ENCODE results near the gene TTC9C.

The TTC9C gene

GRCh38 chr11:62705880-62706849 is 22.1 kb upstream of the TTC9C start:
- H3K9me3 Mint-ChIP-seq = no peaks in the 10 kb centered on the region
- H3K4me3 Mint-ChIP-seq = peak overlapping the region; percentile 96
- H3K27ac Mint-ChIP-seq = peak overlapping the region; percentile 95
- peaks cover 31% of the 10 kb centered on the region for H3K4me1 Mint-ChIP-seq
- H3K36me3 Mint-ChIP-seq = no peaks in the 10 kb centered on the region
- DNase-seq (ENCODE audit: low spot score in 2 of 2) = peak; percentile 89 to 91
- peak; percentile 70 for ATAC-seq (ENCODE audit: low read depth)
- H3K27me3 Mint-ChIP-seq = no peaks in the 10 kb centered on the region

GRCh38 chr11:62706850-62707247 is 21.4 kb upstream of the TTC9C start:
- DNase-seq (ENCODE audit: low spot score in 2 of 2) (no peak), ATAC-seq (ENCODE audit: low read depth) (no peak)
- no peaks in the 10 kb centered on the region for H3K27me3 Mint-ChIP-seq
- no peaks in the 10 kb centered on the region for H3K9me3 Mint-ChIP-seq
- peak overlapping the region; percentile 95 for H3K27ac Mint-ChIP-seq
- peak overlapping the region; percentile 96 for H3K4me3 Mint-ChIP-seq
- peaks cover 31% of the 10 kb centered on the region for H3K4me1 Mint-ChIP-seq
- no peaks in the 10 kb centered on the region for H3K36me3 Mint-ChIP-seq

GRCh38 chr11:62707277-62707861 is 20.9 kb upstream of the TTC9C start, which contains the start of the genes BSCL2 and GNG3:
Gene BSCL2, minus strand, starts transcription at chr11:62707424. Its CDS starts 229 bp downstream, at chr11:62707195.
Gene GNG3, plus strand, starts transcription at chr11:62707676. Its CDS starts 620 bp downstream, at chr11:62708296.
- peaks cover 3% of the 10 kb centered on the region for H3K36me3 Mint-ChIP-seq
- ATAC-seq (ENCODE audit: low read depth) (no peak), DNase-seq (ENCODE audit: low spot score in 2 of 2) (peak in 1 of 2 donors; percentile 27)
- H3K27me3 Mint-ChIP-seq = no peaks in the 10 kb centered on the region
- H3K4me3 Mint-ChIP-seq = peak within 1 kb of the TSS; percentile 96
- no peaks in the 10 kb centered on the region for H3K9me3 Mint-ChIP-seq
- H3K27ac Mint-ChIP-seq = peak within 1 kb of the TSS; percentile 95
- H3K4me1 Mint-ChIP-seq = peaks cover 34% of the 10 kb centered on the region

- no peak for ATAC-seq (ENCODE audit: low read depth)
- Mint-ChIP-seq H3K4me3 (peak overlapping the region; percentile 89), H3K9me3 (no peaks in the 10 kb centered on the region), H3K36me3 (peaks cover 5% of the 10 kb centered on the region), H3K27ac (peak overlapping the region; percentile 93), H3K27me3 (no peaks in the 10 kb centered on the region), H3K4me1 (peaks cover 36% of the 10 kb centered on the region)
- DNase-seq (ENCODE audit: low spot score in 2 of 2) = peak in 1 of 2 donors; percentile 22
These were observed 19.9 kb upstream of the TTC9C start for GRCh38 chr11:62708392-62708791.

GRCh38 chr11:62708793-62709192 is 19.5 kb upstream of the TTC9C start:
- Mint-ChIP-seq H3K9me3 (no peaks in the 10 kb centered on the region), H3K4me3 (peak overlapping the region; percentile 89), H3K27ac (peak overlapping the region; percentile 93), H3K27me3 (no peaks in the 10 kb centered on the region), H3K4me1 (peaks cover 37% of the 10 kb centered on the region), H3K36me3 (peaks cover 7% of the 10 kb centered on the region)
- DNase-seq (ENCODE audit: low spot score in 2 of 2) (no peak), ATAC-seq (ENCODE audit: low read depth) (no peak)

- H3K9me3 Mint-ChIP-seq = no peaks in the 10 kb centered on the region
- DNase-seq (ENCODE audit: low spot score in 2 of 2) = peak; percentile 88 to 96
- peaks cover 40% of the 10 kb centered on the region for H3K4me1 Mint-ChIP-seq
- peak overlapping the region; percentile 89 for H3K4me3 Mint-ChIP-seq
- H3K27me3 Mint-ChIP-seq = no peaks in the 10 kb centered on the region
- ATAC-seq (ENCODE audit: low read depth) = peak; percentile 79
- H3K36me3 Mint-ChIP-seq = peaks cover 10% of the 10 kb centered on the region
- peak overlapping the region; percentile 93 for H3K27ac Mint-ChIP-seq
These were observed 18.9 kb upstream of the TTC9C start for GRCh38 chr11:62709247-62710000.

GRCh38 chr11:62710001-62710345 is 18.3 kb upstream of the TTC9C start:
- Mint-ChIP-seq H3K27me3 (no peaks in the 10 kb centered on the region), H3K4me3 (peak overlapping the region; percentile 89), H3K36me3 (peaks cover 10% of the 10 kb centered on the region), H3K9me3 (no peaks in the 10 kb centered on the region), H3K4me1 (peaks cover 40% of the 10 kb centered on the region), H3K27ac (peak overlapping the region; percentile 93)
- no peak for DNase-seq (ENCODE audit: low spot score in 2 of 2)
- ATAC-seq (ENCODE audit: low read depth) = no peak

- DNase-seq (ENCODE audit: low spot score in 2 of 2) (no peak), ATAC-seq (ENCODE audit: low read depth) (no peak)
- peaks cover 23% of the 10 kb centered on the region for H3K36me3 Mint-ChIP-seq
- H3K27ac Mint-ChIP-seq = peak overlapping the region; percentile 73
- H3K4me3 Mint-ChIP-seq = no peak overlapping the region
- no peaks in the 10 kb centered on the region for H3K9me3 Mint-ChIP-seq
- H3K27me3 Mint-ChIP-seq = no peaks in the 10 kb centered on the region
- peaks cover 26% of the 10 kb centered on the region for H3K4me1 Mint-ChIP-seq
These were observed 15.9 kb upstream of the TTC9C start for GRCh38 chr11:62712276-62712812.

GRCh38 chr11:62712861-62713260 is 15.4 kb upstream of the TTC9C start:
- no peaks in the 10 kb centered on the region for H3K9me3 Mint-ChIP-seq
- H3K27ac Mint-ChIP-seq = peak overlapping the region; percentile 73
- H3K36me3 Mint-ChIP-seq = peaks cover 24% of the 10 kb centered on the region
- H3K27me3 Mint-ChIP-seq = no peaks in the 10 kb centered on the region
- no peak for ATAC-seq (ENCODE audit: low read depth)
- no peak for DNase-seq (ENCODE audit: low spot score in 2 of 2)
- H3K4me3 Mint-ChIP-seq = no peak overlapping the region
- H3K4me1 Mint-ChIP-seq = peaks cover 21% of the 10 kb centered on the region

GRCh38 chr11:62713343-62713742 is 14.9 kb upstream of the TTC9C start:
- Mint-ChIP-seq H3K27me3 (no peaks in the 10 kb centered on the region), H3K36me3 (peaks cover 28% of the 10 kb centered on the region), H3K9me3 (no peaks in the 10 kb centered on the region), H3K4me1 (peaks cover 20% of the 10 kb centered on the region), H3K4me3 (no peak overlapping the region), H3K27ac (peak overlapping the region; percentile 73)
- DNase-seq (ENCODE audit: low spot score in 2 of 2) (no peak), ATAC-seq (ENCODE audit: low read depth) (no peak)

GRCh38 chr11:62715150-62716130 is 12.8 kb upstream of the TTC9C start:
- Mint-ChIP-seq H3K27ac (peak overlapping the region; percentile 60), H3K4me3 (no peak overlapping the region), H3K4me1 (peaks cover 19% of the 10 kb centered on the region), H3K27me3 (no peaks in the 10 kb centered on the region), H3K9me3 (no peaks in the 10 kb centered on the region), H3K36me3 (peaks cover 35% of the 10 kb centered on the region)
- DNase-seq (ENCODE audit: low spot score in 2 of 2) (no peak), ATAC-seq (ENCODE audit: low read depth) (no peak)

- DNase-seq (ENCODE audit: low spot score in 2 of 2) (no peak), ATAC-seq (ENCODE audit: low read depth) (no peak)
- H3K27me3 Mint-ChIP-seq = no peaks in the 10 kb centered on the region
- H3K4me1 Mint-ChIP-seq = peaks cover 19% of the 10 kb centered on the region
- H3K36me3 Mint-ChIP-seq = peaks cover 39% of the 10 kb centered on the region
- no peak overlapping the region for H3K27ac Mint-ChIP-seq
- no peaks in the 10 kb centered on the region for H3K9me3 Mint-ChIP-seq
- no peak overlapping the region for H3K4me3 Mint-ChIP-seq
These were observed 12.1 kb upstream of the TTC9C start for GRCh38 chr11:62716206-62716605.

- no peaks in the 10 kb centered on the region for H3K27me3 Mint-ChIP-seq
- H3K4me1 Mint-ChIP-seq = peaks cover 19% of the 10 kb centered on the region
- no peak for ATAC-seq (ENCODE audit: low read depth)
- H3K4me3 Mint-ChIP-seq = no peak overlapping the region
- no peak for DNase-seq (ENCODE audit: low spot score in 2 of 2)
- H3K36me3 Mint-ChIP-seq = peaks cover 45% of the 10 kb centered on the region
- no peaks in the 10 kb centered on the region for H3K9me3 Mint-ChIP-seq
- H3K27ac Mint-ChIP-seq = peak overlapping the region; percentile 67
These were observed 11.5 kb upstream of the TTC9C start for GRCh38 chr11:62716816-62717215.

Measured in memory B cell (primary cell).